ENCODE results near the gene SLC12A8.

SLC12A8 gene

DNA sequence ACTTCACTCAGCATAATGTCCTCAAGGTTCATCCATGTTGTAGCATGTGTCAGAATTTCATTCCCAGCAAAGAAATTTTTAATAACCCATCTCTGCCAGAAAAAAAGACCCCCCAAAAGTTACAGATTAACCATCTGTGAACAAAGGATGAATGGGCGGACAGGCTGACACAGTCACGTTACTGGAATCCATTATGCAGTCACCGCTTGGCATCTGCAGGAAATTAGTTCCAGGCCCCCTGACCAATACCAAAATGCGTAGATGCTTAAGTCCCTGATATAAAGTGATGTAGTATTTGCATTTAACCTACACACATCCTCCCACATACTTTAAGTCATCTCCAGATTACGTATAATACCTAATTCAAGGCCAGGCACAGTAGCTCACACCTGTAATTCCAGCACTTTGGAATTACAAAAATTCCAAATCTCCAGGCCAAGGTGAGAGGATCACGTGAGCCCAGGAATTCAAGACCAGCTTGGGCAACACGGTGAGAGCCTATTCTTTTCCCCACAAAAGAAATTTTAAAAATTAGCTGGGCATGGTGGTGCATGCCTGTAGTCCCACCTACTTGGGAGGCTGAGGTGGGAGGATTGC, 1.5 kb upstream of the SLC12A8 start:
- peak; percentile 95 for DNase-seq

GRCh38 chr3:125213364-125213755, 812 bp upstream of the SLC12A8 start:
- DNase-seq, result peak; percentile 30

DNA sequence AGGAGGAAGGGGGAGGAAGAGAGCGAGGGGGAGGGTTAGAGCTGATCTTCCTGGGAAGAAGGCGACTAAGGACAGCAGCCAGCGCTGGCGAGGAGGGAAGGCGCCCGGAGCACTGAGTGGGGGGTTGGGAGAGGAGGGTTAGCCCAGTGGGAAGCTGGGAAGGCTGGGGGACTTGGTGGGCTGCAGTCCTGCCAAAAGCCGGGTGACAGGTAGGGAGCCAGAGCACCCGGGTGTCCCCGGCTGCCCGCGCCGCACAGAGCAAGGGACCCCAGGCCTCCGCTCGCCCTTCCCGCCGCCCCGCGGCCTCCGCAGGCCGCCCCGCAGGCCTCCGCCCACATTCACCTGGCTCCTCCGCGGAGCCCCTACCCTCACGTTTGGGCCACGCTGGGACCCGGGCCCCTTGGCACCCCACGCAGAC, 448 bp downstream of the SLC12A8 start:
- no peak for DNase-seq

DNA sequence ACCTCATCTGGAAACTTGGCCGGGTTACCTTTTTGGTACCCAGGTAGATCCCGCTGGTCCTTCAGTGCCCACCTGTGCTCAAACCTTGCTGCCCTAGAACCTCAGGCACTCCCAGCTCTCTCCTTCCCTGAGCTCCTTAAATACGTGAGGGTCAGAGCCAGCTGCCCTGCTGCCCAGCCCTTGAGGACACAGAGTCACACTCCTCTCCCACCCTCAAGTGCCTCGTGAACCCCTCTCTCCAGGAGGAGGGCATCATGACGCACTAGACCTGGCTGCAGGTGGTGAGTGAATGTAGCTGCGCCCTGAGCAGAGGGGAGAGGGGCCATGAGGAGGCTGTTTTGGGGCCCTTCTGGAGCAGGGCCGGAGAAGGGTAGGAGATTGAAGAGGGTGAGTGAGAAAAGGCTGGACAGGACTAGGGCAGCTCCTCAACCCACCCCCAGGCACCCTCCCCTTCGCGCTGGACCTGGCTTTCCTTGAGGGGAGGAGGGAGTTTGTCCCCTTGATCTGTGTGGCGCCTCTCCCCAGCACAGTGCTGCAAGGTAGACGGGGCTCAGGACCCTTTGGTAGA, 941 bp downstream of the SLC12A8 start:
- DNase-seq, result no peak

GRCh38 chr3:125207949-125208568, 4.5 kb downstream of the SLC12A8 start:
- DNase-seq, result no peak

GRCh38 chr3:125207507-125207906, 5.0 kb downstream of the SLC12A8 start:
- DNase-seq, result no peak

- DNase-seq, result no peak
Measured at GRCh38 chr3:125206934-125207333, 5.6 kb downstream of the SLC12A8 start.

GRCh38 chr3:125203731-125204130, 8.8 kb downstream of the SLC12A8 start:
- DNase-seq, result peak; percentile 23

GRCh38 chr3:125202197-125202596, 10.4 kb downstream of the SLC12A8 start:
- DNase-seq, result no peak

DNA sequence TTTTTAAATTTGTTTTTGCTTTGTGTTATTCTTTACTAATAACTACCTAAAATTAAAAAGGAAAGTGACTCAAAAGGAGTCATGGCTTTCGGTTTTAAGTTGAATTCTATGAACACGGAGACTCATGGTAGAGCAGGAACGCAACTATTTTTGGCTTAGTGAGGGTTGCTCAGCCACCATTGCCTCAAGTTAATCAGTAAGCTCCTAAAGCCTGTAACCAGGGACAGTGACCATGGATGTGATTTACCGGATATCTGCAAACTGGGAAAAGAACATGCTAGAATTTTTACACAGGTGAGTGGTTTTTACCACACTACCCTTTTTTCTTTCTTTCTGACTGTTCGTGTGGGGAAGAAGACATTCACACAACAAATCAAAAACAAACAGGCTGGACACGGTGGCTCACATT, 11.8 kb downstream of the SLC12A8 start:
- DNase-seq, result no peak

GRCh38 chr3:125194849-125195601, 17.5 kb downstream of the SLC12A8 start:
- DNase-seq, result peak; percentile 94

- no peak for DNase-seq
Measured at GRCh38 chr3:125194061-125194848, 18.3 kb downstream of the SLC12A8 start.

GRCh38 chr3:125192190-125193035, 20.1 kb downstream of the SLC12A8 start:
- DNase-seq, result no peak

- DNase-seq, result no peak
Measured at GRCh38 chr3:125191730-125192129, 20.8 kb downstream of the SLC12A8 start.

GRCh38 chr3:125191256-125191655, 21.3 kb downstream of the SLC12A8 start:
- DNase-seq, result peak; percentile 75

GRCh38 chr3:125190786-125191185, 21.8 kb downstream of the SLC12A8 start:
- no peak for DNase-seq

- DNase-seq, result no peak
Measured at GRCh38 chr3:125189378-125190165, 23.0 kb downstream of the SLC12A8 start.

GRCh38 chr3:125188955-125189354, 23.6 kb downstream of the SLC12A8 start:
- DNase-seq, result no peak

- no peak for DNase-seq
Measured at GRCh38 chr3:125187599-125187910, 25.0 kb downstream of the SLC12A8 start.

- no peak for DNase-seq
Measured at GRCh38 chr3:125186800-125187598, 25.5 kb downstream of the SLC12A8 start.
